GM20431 (cell line): Measurements from ENCODE around the gene FREY1.

Experiments
- in situ Hi-C: fragments of 300-500 bp; cut with MseI, MboI; formaldehyde crosslinking; loops from one replicate; pipeline ENCODE4 v1.15.0; 2020; ENCODE audit warnings: low sequenced_read_pairs; ENCODE audit not compliant: unreplicated experiment

The FREY1 gene

GRCh38 chr11:45906965-45907611 is at the start of gene FREY1:
Gene FREY1, minus strand, starts transcription at chr11:45907271. Its CDS starts 26 bp downstream, at chr11:45907245.
- in situ Hi-C loops = no loop called here

- in situ Hi-C loops = no loop called here
Measured at GRCh38 chr11:45949992-45950407, 42.9 kb upstream of the FREY1 start.

GRCh38 chr11:45948356-45948755 is 41.3 kb upstream of the FREY1 start:
- in situ Hi-C loops = no loop called here

GRCh38 chr11:45947885-45948284 is 40.8 kb upstream of the FREY1 start:
- in situ Hi-C loops = no loop called here

- in situ Hi-C loops = no loop called here
Measured at GRCh38 chr11:45945397-45945999, 38.4 kb upstream of the FREY1 start.

- in situ Hi-C loops = no loop called here
Measured at GRCh38 chr11:45942381-45942780, 35.3 kb upstream of the FREY1 start.

GRCh38 chr11:45941285-45941684 is 34.2 kb upstream of the FREY1 start:
- in situ Hi-C loops = no loop called here

GRCh38 chr11:45939836-45940235 is 32.8 kb upstream of the FREY1 start:
- in situ Hi-C loops = no loop called here

- in situ Hi-C loops = no loop called here
Measured at GRCh38 chr11:45937916-45938315, 30.8 kb upstream of the FREY1 start.

GRCh38 chr11:45936511-45937054 is 29.5 kb upstream of the FREY1 start:
- in situ Hi-C loops = no loop called here

GRCh38 chr11:45935349-45936064 is 28.4 kb upstream of the FREY1 start:
- in situ Hi-C loops = no loop called here

GRCh38 chr11:45934580-45935318 is 27.7 kb upstream of the FREY1 start:
- in situ Hi-C loops = no loop called here

- in situ Hi-C loops = no loop called here
Measured at GRCh38 chr11:45933846-45934579, 26.9 kb upstream of the FREY1 start.

GRCh38 chr11:45933131-45933831 is 26.2 kb upstream of the FREY1 start:
- in situ Hi-C loops = no loop called here

GRCh38 chr11:45932217-45932616 is 25.1 kb upstream of the FREY1 start:
- in situ Hi-C loops = no loop called here

GRCh38 chr11:45931739-45932138 is 24.7 kb upstream of the FREY1 start:
- in situ Hi-C loops = no loop called here

- in situ Hi-C loops = no loop called here
Measured at GRCh38 chr11:45930951-45931570, 24.0 kb upstream of the FREY1 start.

- in situ Hi-C loops = no loop called here
Measured at GRCh38 chr11:45930031-45930794, 23.1 kb upstream of the FREY1 start.
